GM19240 (cell line): ENCODE measurements around the gene CWC22.

Experiments
- DNase-seq: peaks from one replicate; pipeline ENCODE4 v3.0.0; 2011; ENCODE audit warnings: low spot score; ENCODE audit not compliant: insufficient read length

The CWC22 gene

DNA sequence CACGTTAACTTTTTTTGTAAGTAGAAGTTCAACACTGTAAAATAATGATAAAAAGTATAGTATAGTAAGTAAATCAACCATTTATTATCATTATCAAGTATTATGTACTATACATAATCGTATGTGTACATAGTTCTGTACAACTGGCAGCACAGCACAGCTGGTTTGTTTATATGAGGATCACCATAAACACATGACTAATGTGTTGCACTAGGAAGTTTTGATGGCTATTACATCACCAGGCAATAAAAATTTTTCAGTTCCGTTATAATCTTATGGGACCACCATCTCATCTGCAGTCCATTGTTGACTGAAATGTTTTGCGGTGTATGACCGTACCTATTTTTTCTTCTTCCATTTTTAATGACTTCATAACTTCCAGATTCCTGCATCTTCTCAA, 106.4 kb downstream of the CWC22 start:
- DNase-seq: no peak

- no peak for DNase-seq
Observed at GRCh38 chr2:179899666-179900065, 107.4 kb downstream of the CWC22 start.

- DNase-seq: no peak
Observed at GRCh38 chr2:179898873-179899272, 108.2 kb downstream of the CWC22 start.
